Endothelial cell of umbilical vein (primary cell): Measurements from ENCODE around the gene BRI3BP. TPM values are rescaled to one million over a fixed set of nuclear protein-coding genes. Genes with fewer than 3 reads are reported as not detected.

Experiments
- BruUV-seq: library from RNA; stranded (reverse); fragments of 400-500 nt; replicated peaks from 2 replicates; lab custom pipeline; 2021; lab: Mats Ljungman, UMichigan
- CTCF ChIA-PET: fragments of 300-600, 350-600 bp; sonication (Branson Sonifier 250); formaldehyde crosslinking; loops from one replicate; lab custom pipeline; 2021; ENCODE audit warnings: antibody characterized with exemption, inconsistent platforms; lab: Charles Lee
- POLR2A ChIA-PET: fragments of 300-600, 350-600 bp; sonication (Branson Sonifier 250); formaldehyde crosslinking; loops from one replicate; lab custom pipeline; 2021; ENCODE audit warnings: antibody characterized with exemption, inconsistent platforms; lab: Charles Lee
- DNase-seq: peaks from one replicate; pipeline ENCODE4 v3.0.0-alpha.2; 2011; ENCODE audit warnings: low read depth, low spot score
- FAIRE-seq: peaks from 2 replicates; lab custom pipeline; 2011; peaks lifted over from hg19 to GRCh38; lab: Jason Lieb, UNC
- H2AFZ ChIP-seq: 2 replicates; pipeline ENCODE4 v1.6.0; 2012; ENCODE audit warnings: low read depth, low read length, control low read depth, inconsistent platforms
- H3K27ac ChIP-seq: 2 replicates; pipeline ENCODE4 v1.5.1; 2011; ENCODE audit warnings: low read depth, mild to moderate bottlenecking, control low read depth, low read length, moderate library complexity; ENCODE audit not compliant: insufficient read depth
- H3K27me3 ChIP-seq, 2 experiments: 2 replicates each; pipeline versions ENCODE4 v1.6.0 to v1.6.1; 2011; ENCODE audit warnings: low read length in 2 of 2, mixed read lengths in 1 of 2; ENCODE audit not compliant: control insufficient read depth in 2 of 2, insufficient read depth in 2 of 2
- H3K36me3 ChIP-seq, 2 experiments: 2 replicates in 1 of 2; 3 replicates in 1 of 2; pipeline ENCODE4 v1.5.1; 2011; ENCODE audit warnings: low read length in 2 of 2, mild to moderate bottlenecking in 1 of 2, moderate library complexity in 1 of 2; ENCODE audit not compliant: control insufficient read depth in 2 of 2, insufficient read depth in 2 of 2; ENCODE audit errors: extremely low read depth in 1 of 2
- H3K4me1 ChIP-seq: 3 replicates; pipeline ENCODE4 v1.5.1; 2011; ENCODE audit warnings: mild to moderate bottlenecking, low read length; ENCODE audit not compliant: control insufficient read depth, insufficient read depth; ENCODE audit errors: extremely low read depth
- H3K4me2 ChIP-seq: 2 replicates; pipeline ENCODE4 v1.6.1; 2011; ENCODE audit warnings: low read length, control low read depth, mixed read lengths; ENCODE audit not compliant: insufficient read depth
- H3K4me3 ChIP-seq, 3 experiments: fragments of 200-600 bp in 1 of 3; sonication (generic), shearing (Covaris generic) in 1 of 3; replicated peaks in 1 of 3; 2 replicates each; pipeline ENCODE4 v1.5.1; 2011 to 2016; ENCODE audit warnings: control low read depth in 3 of 3, low read length in 3 of 3, mild to moderate bottlenecking in 2 of 3, inconsistent platforms in 1 of 3, low read depth in 1 of 3, moderate library complexity in 1 of 3; ENCODE audit not compliant: insufficient read depth in 1 of 3
- H3K79me2 ChIP-seq: 2 replicates; pipeline ENCODE4 v1.6.0; 2012; ENCODE audit warnings: low read length, inconsistent platforms; ENCODE audit not compliant: control insufficient read depth, insufficient read depth
- H3K9ac ChIP-seq: replicated peaks from 2 replicates; pipeline ENCODE3; 2011; ENCODE audit warnings: low read length, control low read depth; ENCODE audit not compliant: insufficient read depth; ENCODE audit errors: extremely low read depth
- H3K9me1 ChIP-seq: replicated peaks from 3 replicates; pipeline ENCODE4 v1.6.0; 2011; ENCODE audit warnings: mild to moderate bottlenecking, low read length; ENCODE audit not compliant: control insufficient read depth, insufficient read depth; ENCODE audit errors: extremely low read depth
- H3K9me3 ChIP-seq: replicated peaks from 2 replicates; pipeline ENCODE4 v1.5.1; 2012; ENCODE audit warnings: low read length, inconsistent platforms; ENCODE audit not compliant: control insufficient read depth, insufficient read depth
- H4K20me1 ChIP-seq: replicated peaks from 2 replicates; pipeline ENCODE3; 2011; ENCODE audit warnings: mild to moderate bottlenecking, low read length; ENCODE audit not compliant: control insufficient read depth, insufficient read depth; ENCODE audit errors: extremely low read depth
- EZH2 ChIP-seq: IDR thresholded peaks from 2 replicates; pipeline ENCODE4 v1.6.1; 2012; ENCODE audit warnings: borderline replicate concordance, low read depth, mild to moderate bottlenecking, moderate library complexity, low read length, inconsistent platforms; ENCODE audit not compliant: severe bottlenecking
- FOS ChIP-seq: IDR thresholded peaks from 2 replicates; pipeline ENCODE4 v1.6.1; 2011; ENCODE audit warnings: mild to moderate bottlenecking, low read length, moderate library complexity, borderline replicate concordance; ENCODE audit not compliant: insufficient read depth
- GATA2 ChIP-seq: IDR thresholded peaks from 2 replicates; pipeline ENCODE4 v1.7.0; 2011; ENCODE audit warnings: low read depth, mild to moderate bottlenecking, moderate library complexity, mixed read lengths, low read length; ENCODE audit not compliant: insufficient read length, insufficient read depth
- JUN ChIP-seq: IDR thresholded peaks from 2 replicates; pipeline ENCODE4 v1.6.1; 2011; ENCODE audit warnings: borderline replicate concordance, low read depth; ENCODE audit not compliant: insufficient read length, insufficient read depth
- MYC ChIP-seq: IDR thresholded peaks from one replicate; pipeline ENCODE4 v1.6.1; 2011; ENCODE audit warnings: mild to moderate bottlenecking, low read depth, low read length
- POLR2A ChIP-seq: IDR thresholded peaks from 2 replicates; pipeline ENCODE4 v1.6.1; 2012; ENCODE audit warnings: low read depth, mild to moderate bottlenecking, control low read depth, low read length
- POLR2AphosphoS5 ChIP-seq: IDR thresholded peaks from 2 replicates; pipeline ENCODE4 v1.6.1; 2012; ENCODE audit warnings: low read depth, mild to moderate bottlenecking, control low read depth, low read length, moderate library complexity; ENCODE audit not compliant: insufficient read depth
- dilution Hi-C: fragments of 300-500 bp; cut with MboI; formaldehyde crosslinking; loops from one replicate; pipeline ENCODE4 v1.15.0; 2019; ENCODE audit warnings: low sequenced_read_pairs; ENCODE audit not compliant: extremely low pct_ligation_motif_present
- intact Hi-C: fragments of 100-400 bp; cut with micrococcal nuclease; formaldehyde crosslinking; loops from one replicate; pipeline ENCODE4 v1.10.0; 2022
- polyA plus RNA-seq, 4 experiments: library from polyadenylated mRNA; depleted of rRNA in 3 of 4; stranded (reverse) in 3 of 4; unstranded in 1 of 4; fragments of >200 nt; gene quantifications; 2 replicates each; pipeline versions ENCODE4 v1.2.1 to v1.2.3, GENCODE V29; 2011 to 2012; ENCODE audit warnings: missing spikeins in 1 of 4
- total RNA-seq: library from RNA; stranded (reverse); gene quantifications from 2 replicates; pipeline ENCODE4 v1.2.3, GENCODE V29; 2021
- TF ChIP-seq, protein P1 (sequence below): IDR thresholded peaks from 2 replicates; pipeline ENCODE4 v1.6.1; 2011; ENCODE audit not compliant: insufficient read depth, insufficient read length
- TF ChIP-seq, protein P2 (sequence below), 2 donors: IDR thresholded peaks; 1 replicate in 1 of 2; 2 replicates in 1 of 2; pipeline ENCODE4 v1.5.1; 2011; ENCODE audit warnings: low read length in 2 of 2, mild to moderate bottlenecking in 2 of 2, moderate library complexity in 2 of 2, control low read depth in 1 of 2, inconsistent platforms in 1 of 2, low read depth in 1 of 2; ENCODE audit not compliant: insufficient read depth in 1 of 2; ENCODE audit errors: extremely low read depth in 1 of 2

BRI3BP gene
- total and polyA plus RNA-seq, 2 donors (not counting 3 experiments of a cell fraction or from before 2014, with no cell fraction given) = 3.4 to 8.2 TPM

DNA sequence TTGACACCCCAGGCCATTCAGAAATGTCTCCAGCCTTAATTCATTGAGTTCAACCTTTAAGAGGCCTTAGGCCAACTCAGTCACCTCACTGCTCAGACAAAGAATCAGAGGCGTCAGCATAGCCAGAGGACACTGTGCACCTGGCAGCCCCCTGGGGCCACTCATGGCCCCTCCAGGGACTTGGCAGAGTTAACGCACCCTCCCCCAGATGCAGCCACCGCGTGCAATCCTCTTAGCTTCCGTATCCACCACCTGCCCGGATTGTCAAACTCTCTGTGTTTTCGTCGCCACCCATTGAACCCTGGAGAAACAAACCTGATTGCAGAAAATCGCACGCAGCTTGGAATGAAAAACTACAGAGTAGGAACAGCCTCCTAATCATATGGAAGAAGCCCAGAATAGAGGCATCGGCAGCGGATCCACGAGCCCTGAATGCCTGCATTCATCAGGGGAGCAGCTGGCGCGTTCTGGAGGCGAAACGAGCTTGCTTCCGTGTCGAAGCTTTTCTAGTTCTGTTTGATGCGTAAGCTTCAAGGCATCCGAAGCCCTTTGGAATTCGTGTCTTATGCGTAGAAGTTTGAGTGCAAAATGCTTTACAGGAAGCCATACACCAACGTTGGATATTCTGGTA lies 22.4 kb downstream of the BRI3BP start:
- Histone ChIP-seq H3K9me3 (no peaks in the 10 kb centered on the region), H2AFZ (no peak overlapping the region), H3K27ac (no peak overlapping the region), H3K79me2 (no peaks in the 10 kb centered on the region), H3K4me1 (no peaks in the 10 kb centered on the region), H3K4me3 (no peak overlapping the region), H3K36me3 (no peaks in the 10 kb centered on the region), H3K9me1 (no peaks in the 10 kb centered on the region), H3K27me3 (no peaks in the 10 kb centered on the region), H4K20me1 (no peaks in the 10 kb centered on the region), H3K9ac (no peak overlapping the region), H3K4me2 (no peak overlapping the region)
- BruUV-seq = no TSS peak
- intact Hi-C loops (no loop called here), dilution Hi-C loops (no loop called here)
- DNase-seq (no peak), FAIRE-seq (no peak)
- CTCF ChIA-PET = no interaction called here
- POLR2A ChIA-PET = no interaction called here
- TF ChIP-seq, protein P1, sequence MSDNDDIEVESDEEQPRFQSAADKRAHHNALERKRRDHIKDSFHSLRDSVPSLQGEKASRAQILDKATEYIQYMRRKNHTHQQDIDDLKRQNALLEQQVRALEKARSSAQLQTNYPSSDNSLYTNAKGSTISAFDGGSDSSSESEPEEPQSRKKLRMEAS = no peak
- TF ChIP-seq FOS (no peak), GATA2 (no peak), JUN (no peak), MYC (no peak), POLR2A (no peak), POLR2AphosphoS5 (no peak), EZH2 (no peak)
- TF ChIP-seq, protein P2, sequence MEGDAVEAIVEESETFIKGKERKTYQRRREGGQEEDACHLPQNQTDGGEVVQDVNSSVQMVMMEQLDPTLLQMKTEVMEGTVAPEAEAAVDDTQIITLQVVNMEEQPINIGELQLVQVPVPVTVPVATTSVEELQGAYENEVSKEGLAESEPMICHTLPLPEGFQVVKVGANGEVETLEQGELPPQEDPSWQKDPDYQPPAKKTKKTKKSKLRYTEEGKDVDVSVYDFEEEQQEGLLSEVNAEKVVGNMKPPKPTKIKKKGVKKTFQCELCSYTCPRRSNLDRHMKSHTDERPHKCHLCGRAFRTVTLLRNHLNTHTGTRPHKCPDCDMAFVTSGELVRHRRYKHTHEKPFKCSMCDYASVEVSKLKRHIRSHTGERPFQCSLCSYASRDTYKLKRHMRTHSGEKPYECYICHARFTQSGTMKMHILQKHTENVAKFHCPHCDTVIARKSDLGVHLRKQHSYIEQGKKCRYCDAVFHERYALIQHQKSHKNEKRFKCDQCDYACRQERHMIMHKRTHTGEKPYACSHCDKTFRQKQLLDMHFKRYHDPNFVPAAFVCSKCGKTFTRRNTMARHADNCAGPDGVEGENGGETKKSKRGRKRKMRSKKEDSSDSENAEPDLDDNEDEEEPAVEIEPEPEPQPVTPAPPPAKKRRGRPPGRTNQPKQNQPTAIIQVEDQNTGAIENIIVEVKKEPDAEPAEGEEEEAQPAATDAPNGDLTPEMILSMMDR (IDR thresholded peaks at IDR 0.05; ENCODE audit: extremely low read depth in 1 of 2, insufficient read depth in 1 of 2, low read depth in 1 of 2, low read length in 2 of 2) = no peak
